Parathyroid adenoma (tissue), 2 donors: ENCODE measurements around the gene IFITM10.

ENCODE experiments used
- H2AFZ ChIP-seq: fragments of 300-600 bp; sonication (generic); one replicate; pipeline ENCODE4 v1.7.0; 2017; ENCODE audit warnings: antibody characterized with exemption, mild to moderate bottlenecking
- H3K27ac ChIP-seq: fragments of 300-600 bp; sonication (generic); one replicate; pipeline ENCODE4 v1.7.0; 2017
- H3K27me3 ChIP-seq: fragments of 300-600 bp; sonication (generic); one replicate; pipeline ENCODE4 v1.7.0; 2017; ENCODE audit warnings: low read length; ENCODE audit not compliant: control insufficient read depth, insufficient read depth
- H3K36me3 ChIP-seq: fragments of 300-600 bp; sonication (generic); one replicate; pipeline ENCODE4 v1.7.0; 2017; ENCODE audit warnings: low read length; ENCODE audit not compliant: control insufficient read depth, insufficient read depth
- H3K4me1 ChIP-seq: fragments of 300-600 bp; sonication (generic); one replicate; pipeline ENCODE4 v1.7.0; 2017; ENCODE audit warnings: control low read depth
- H3K4me2 ChIP-seq: fragments of 300-600 bp; sonication (generic); one replicate; pipeline ENCODE4 v1.7.0; 2017; ENCODE audit warnings: low read length
- H3K4me3 ChIP-seq: fragments of 300-600 bp; sonication (generic); one replicate; pipeline ENCODE4 v1.7.0; 2017; ENCODE audit warnings: low read depth, low read length
- H3K79me2 ChIP-seq: fragments of 300-600 bp; sonication (generic); one replicate; pipeline ENCODE4 v1.7.0; 2017; ENCODE audit warnings: control low read depth
- H3K9ac ChIP-seq: fragments of 300-600 bp; sonication (generic); one replicate; pipeline ENCODE4 v1.7.0; 2017; ENCODE audit warnings: mild to moderate bottlenecking
- H3K9me3 ChIP-seq: fragments of 300-600 bp; sonication (generic); one replicate; pipeline ENCODE4 v1.7.0; 2017; ENCODE audit warnings: low read length; ENCODE audit not compliant: control insufficient read depth
- CTCF ChIP-seq: fragments of 300-600 bp; sonication (generic); IDR thresholded peaks from one replicate; pipeline ENCODE4 v1.7.0; 2017; ENCODE audit warnings: antibody characterized with exemption, mild to moderate bottlenecking
- donor health status: primary hyperparathyroidism.

IFITM10 gene

GRCh38 chr11:1760351-1761109 is 10.1 kb upstream of the IFITM10 start:
- no peaks in the 10 kb centered on the region for H3K27me3 ChIP-seq
- H3K79me2 ChIP-seq, result no peaks in the 10 kb centered on the region
- no peak overlapping the region for H2AFZ ChIP-seq
- no peak overlapping the region for H3K4me2 ChIP-seq
- no peak overlapping the region for H3K4me3 ChIP-seq
- H3K36me3 ChIP-seq, result no peaks in the 10 kb centered on the region
- H3K9me3 ChIP-seq, result no peaks in the 10 kb centered on the region
- H3K27ac ChIP-seq, result peak overlapping the region; percentile 44
- no peak overlapping the region for H3K9ac ChIP-seq
- no peaks in the 10 kb centered on the region for H3K4me1 ChIP-seq
- no peak for TF ChIP-seq CTCF

- no peaks in the 10 kb centered on the region for H3K9me3 ChIP-seq
- H3K4me3 ChIP-seq, result no peak overlapping the region
- H3K4me2 ChIP-seq, result no peak overlapping the region
- no peak overlapping the region for H2AFZ ChIP-seq
- H3K79me2 ChIP-seq, result no peaks in the 10 kb centered on the region
- H3K27ac ChIP-seq, result no peak overlapping the region
- no peaks in the 10 kb centered on the region for H3K4me1 ChIP-seq
- H3K27me3 ChIP-seq, result no peaks in the 10 kb centered on the region
- TF ChIP-seq CTCF, result no peak
- H3K36me3 ChIP-seq, result no peaks in the 10 kb centered on the region
- no peak overlapping the region for H3K9ac ChIP-seq
Measured at GRCh38 chr11:1759851-1760220, 9.4 kb upstream of the IFITM10 start.

- no peak overlapping the region for H3K4me2 ChIP-seq
- H2AFZ ChIP-seq, result no peak overlapping the region
- no peaks in the 10 kb centered on the region for H3K9me3 ChIP-seq
- H3K4me3 ChIP-seq, result no peak overlapping the region
- H3K9ac ChIP-seq, result no peak overlapping the region
- H3K79me2 ChIP-seq, result no peaks in the 10 kb centered on the region
- H3K4me1 ChIP-seq, result no peaks in the 10 kb centered on the region
- no peaks in the 10 kb centered on the region for H3K27me3 ChIP-seq
- H3K36me3 ChIP-seq, result no peaks in the 10 kb centered on the region
- H3K27ac ChIP-seq, result no peak overlapping the region
- no peak for TF ChIP-seq CTCF
Measured at GRCh38 chr11:1759151-1759850, 8.9 kb upstream of the IFITM10 start.

GRCh38 chr11:1758611-1759150 is 8.3 kb upstream of the IFITM10 start:
- Histone ChIP-seq H2AFZ (no peak overlapping the region), H3K9ac (no peak overlapping the region), H3K27me3 (no peaks in the 10 kb centered on the region), H3K9me3 (no peaks in the 10 kb centered on the region), H3K27ac (no peak overlapping the region), H3K4me2 (no peak overlapping the region), H3K36me3 (no peaks in the 10 kb centered on the region), H3K4me1 (no peaks in the 10 kb centered on the region), H3K79me2 (no peaks in the 10 kb centered on the region), H3K4me3 (no peak overlapping the region)
- TF ChIP-seq CTCF, result no peak
